ENCODE measurements around the gene TRIM17.

DNA sequence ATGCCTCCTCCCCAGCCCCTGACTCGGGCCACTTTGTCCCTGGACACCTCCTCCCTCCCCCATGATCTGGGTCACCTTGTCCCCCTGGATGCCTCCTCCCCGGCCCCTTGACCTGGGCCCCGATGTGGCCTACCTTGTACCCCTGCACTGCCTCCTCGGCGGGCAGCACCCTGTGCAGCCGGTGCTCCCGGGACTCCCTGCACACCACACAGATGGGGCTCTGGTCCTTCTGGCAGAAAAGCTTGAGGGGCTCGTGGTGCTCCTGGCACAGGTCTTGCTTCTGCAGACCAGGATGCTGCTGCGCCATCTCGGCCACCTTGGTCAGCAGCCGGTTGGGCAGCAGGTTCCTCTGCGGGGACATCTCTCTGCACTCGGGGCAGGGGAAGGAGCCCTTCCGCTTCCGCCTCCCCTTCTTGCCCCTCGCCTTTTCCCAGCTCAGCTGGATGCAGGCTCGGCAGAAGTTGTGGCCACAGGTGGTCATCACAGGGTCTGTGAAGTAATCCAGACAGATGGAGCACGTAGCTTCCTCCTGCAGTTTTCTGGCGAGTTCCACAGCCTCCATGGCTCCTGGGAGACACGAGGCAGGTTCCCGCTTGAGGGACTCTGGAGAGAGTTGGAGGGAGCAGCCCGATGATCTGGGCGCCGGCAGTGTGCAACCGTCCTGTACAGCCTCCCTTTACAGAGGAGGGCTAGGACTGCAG is 2.0 kb downstream of the TRIM17 start:
- TF ChIP-seq, protein P1, sequence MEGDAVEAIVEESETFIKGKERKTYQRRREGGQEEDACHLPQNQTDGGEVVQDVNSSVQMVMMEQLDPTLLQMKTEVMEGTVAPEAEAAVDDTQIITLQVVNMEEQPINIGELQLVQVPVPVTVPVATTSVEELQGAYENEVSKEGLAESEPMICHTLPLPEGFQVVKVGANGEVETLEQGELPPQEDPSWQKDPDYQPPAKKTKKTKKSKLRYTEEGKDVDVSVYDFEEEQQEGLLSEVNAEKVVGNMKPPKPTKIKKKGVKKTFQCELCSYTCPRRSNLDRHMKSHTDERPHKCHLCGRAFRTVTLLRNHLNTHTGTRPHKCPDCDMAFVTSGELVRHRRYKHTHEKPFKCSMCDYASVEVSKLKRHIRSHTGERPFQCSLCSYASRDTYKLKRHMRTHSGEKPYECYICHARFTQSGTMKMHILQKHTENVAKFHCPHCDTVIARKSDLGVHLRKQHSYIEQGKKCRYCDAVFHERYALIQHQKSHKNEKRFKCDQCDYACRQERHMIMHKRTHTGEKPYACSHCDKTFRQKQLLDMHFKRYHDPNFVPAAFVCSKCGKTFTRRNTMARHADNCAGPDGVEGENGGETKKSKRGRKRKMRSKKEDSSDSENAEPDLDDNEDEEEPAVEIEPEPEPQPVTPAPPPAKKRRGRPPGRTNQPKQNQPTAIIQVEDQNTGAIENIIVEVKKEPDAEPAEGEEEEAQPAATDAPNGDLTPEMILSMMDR (IDR thresholded peaks at IDR 0.05), result no peak
- no peak for TF ChIP-seq EZH2 (IDR thresholded peaks at IDR 0.05)
- no peak for TF ChIP-seq EZH2phosphoT487 (IDR thresholded peaks at IDR 0.05)
